ENCODE data around the gene PTPN7. TPM values are rescaled to one million over a fixed set of nuclear protein-coding genes. Genes with fewer than 3 reads are reported as not detected.

Gene PTPN7
- total RNA-seq = 8.5 TPM
- long read RNA-seq, partial matches to known transcripts = 2 of 13 reads
- long read RNA-seq, other reads (novel, unspliced or antisense) = 8 of 13 reads

- peak; percentile 74 for DNase-seq
- no peaks in the 10 kb centered on the region for H3K27me3 ChIP-seq (ENCODE audit: low read depth)
- H3K36me3 ChIP-seq = no peaks in the 10 kb centered on the region
- H3K9me3 ChIP-seq = no peaks in the 10 kb centered on the region
- H3K4me3 ChIP-seq = peak within 1 kb of the TSS; percentile 54
- intact Hi-C loops (cut with DNase I) = no loop called here
- peak within 1 kb of the TSS; percentile 76 for H3K27ac ChIP-seq
- peaks cover 25% of the 10 kb centered on the region for H3K4me1 ChIP-seq
- peak; percentile 63 to 74 for ATAC-seq
- peak; percentile 39 for TF ChIP-seq CTCF (IDR thresholded peaks at IDR 0.05)
These were observed at the start of gene PTPN7 for GRCh38 chr1:202160377-202160940. Gene PTPN7, minus strand, starts transcription at chr1:202160602. Its CDS starts 1,200 bp downstream, at chr1:202159402.

DNA sequence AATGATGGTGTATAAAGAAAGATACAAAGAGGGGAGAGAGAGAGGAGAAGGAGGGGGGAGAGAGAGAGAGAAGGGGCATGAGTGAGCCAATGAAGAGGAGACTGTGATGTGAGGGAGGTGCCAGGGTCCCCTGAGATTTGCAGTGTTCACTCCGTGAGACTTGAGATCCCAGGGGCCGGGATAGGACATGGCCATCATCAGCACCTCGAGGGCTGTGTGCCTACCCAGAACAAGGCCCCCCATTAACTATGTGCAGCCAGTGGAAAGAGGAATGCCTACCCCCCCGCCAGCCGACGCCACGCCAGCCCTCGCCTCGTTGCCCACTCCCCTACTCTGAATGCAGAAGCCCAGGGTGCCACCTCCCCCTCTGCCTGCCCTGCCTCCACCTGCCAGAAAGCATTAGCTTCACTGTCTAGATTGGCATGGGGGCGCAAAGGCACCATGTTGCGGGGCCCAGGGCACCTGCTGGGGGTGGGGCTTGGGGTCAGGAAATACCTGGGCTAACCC is 48.0 kb upstream of the PTPN7 start:
- no peak for TF ChIP-seq CTCF (IDR thresholded peaks at IDR 0.05)
- H3K27ac ChIP-seq = no peak overlapping the region
- H3K4me3 ChIP-seq = no peak overlapping the region
- intact Hi-C loops (cut with DNase I) = no loop called here
- H3K36me3 ChIP-seq = no peaks in the 10 kb centered on the region
- ATAC-seq = no peak
- peaks cover 13% of the 10 kb centered on the region for H3K27me3 ChIP-seq (ENCODE audit: low read depth)
- H3K4me1 ChIP-seq = no peaks in the 10 kb centered on the region
- no peak for DNase-seq
- H3K9me3 ChIP-seq = no peaks in the 10 kb centered on the region

DNA sequence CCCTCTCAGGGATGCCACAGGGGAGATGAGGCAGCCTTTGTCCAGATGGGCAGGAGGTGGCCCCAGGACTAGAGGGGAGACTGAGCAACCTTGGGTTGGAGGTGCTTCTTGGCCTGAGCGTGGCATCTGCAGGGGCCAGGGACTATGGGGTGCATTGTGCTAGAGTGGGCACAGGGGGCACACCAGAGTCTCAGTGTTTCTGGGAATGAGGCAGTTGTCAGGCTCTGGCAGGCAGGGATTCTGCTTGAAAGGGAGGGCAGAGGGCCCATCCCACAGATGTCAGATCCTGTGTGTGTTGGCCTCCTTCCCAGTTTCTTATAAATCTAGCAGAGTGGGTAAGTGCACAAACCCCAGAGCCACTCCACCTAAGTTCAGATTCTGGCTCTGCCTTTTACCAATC is 46.9 kb upstream of the PTPN7 start:
- no peak for ATAC-seq

DNA sequence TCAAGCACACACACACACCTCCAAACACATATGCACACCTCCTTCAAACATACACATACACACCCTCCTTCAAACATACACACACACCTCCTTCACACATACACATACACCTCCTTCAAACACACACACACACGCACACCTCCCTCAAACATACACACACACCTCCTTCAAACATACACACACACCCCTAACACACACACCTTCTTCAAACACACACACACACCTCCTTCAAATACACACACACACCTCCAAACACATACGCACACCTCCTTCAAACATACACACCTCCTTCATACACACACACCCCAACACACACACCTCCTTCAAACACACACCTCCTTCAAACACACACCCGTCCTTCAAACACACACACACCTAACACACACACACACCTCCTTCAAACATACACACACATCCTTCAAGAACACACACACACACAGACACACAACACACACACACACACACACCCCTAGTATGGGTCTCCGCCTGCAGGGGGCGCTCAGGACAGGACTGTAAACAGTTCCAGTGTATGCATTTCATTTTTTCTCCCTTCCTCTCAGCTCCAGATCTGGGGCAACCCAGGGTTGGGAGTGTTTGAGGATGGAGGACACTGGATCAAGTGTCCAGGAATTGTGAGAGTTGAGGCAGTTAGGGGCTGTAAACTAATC is 45.3 kb upstream of the PTPN7 start:
- H3K27ac ChIP-seq = no peak overlapping the region
- no peaks in the 10 kb centered on the region for H3K36me3 ChIP-seq
- intact Hi-C loops (cut with DNase I) = no loop called here
- ATAC-seq = peak in 1 of 2 donors; percentile 39
- H3K27me3 ChIP-seq (ENCODE audit: low read depth) = no peaks in the 10 kb centered on the region
- DNase-seq = no peak
- TF ChIP-seq CTCF (IDR thresholded peaks at IDR 0.05) = no peak
- H3K9me3 ChIP-seq = no peaks in the 10 kb centered on the region
- H3K4me3 ChIP-seq = no peak overlapping the region
- H3K4me1 ChIP-seq = no peaks in the 10 kb centered on the region

More for the DNA sequence above, 46.9 kb upstream of the PTPN7 start:
- no peaks in the 10 kb centered on the region for H3K4me1 ChIP-seq
- DNase-seq = no peak
- H3K27ac ChIP-seq = no peak overlapping the region
- no peaks in the 10 kb centered on the region for H3K36me3 ChIP-seq
- no peak for TF ChIP-seq CTCF (IDR thresholded peaks at IDR 0.05)
- no peaks in the 10 kb centered on the region for H3K9me3 ChIP-seq
- no peak overlapping the region for H3K4me3 ChIP-seq
- peaks cover 5% of the 10 kb centered on the region for H3K27me3 ChIP-seq (ENCODE audit: low read depth)
- intact Hi-C loops (cut with DNase I) = no loop called here

DNA sequence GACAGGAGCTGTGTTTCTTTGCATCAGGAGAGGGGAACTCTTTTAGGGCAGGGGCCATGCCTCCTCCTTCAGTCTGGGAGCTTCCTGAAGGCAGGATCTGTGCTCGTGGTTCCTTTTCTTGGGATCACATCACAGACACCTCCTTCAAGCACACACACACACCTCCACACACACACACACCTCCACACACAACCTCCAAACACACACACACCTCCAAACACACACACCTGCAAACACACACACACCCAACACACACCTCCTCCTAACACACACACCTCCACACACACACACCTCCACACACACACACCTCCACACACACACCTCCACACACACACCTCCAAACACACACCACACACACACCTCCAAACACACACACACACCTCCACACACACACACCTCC is 43.7 kb upstream of the PTPN7 start:
- intact Hi-C loops (cut with DNase I) = no loop called here
- H3K27ac ChIP-seq = no peak overlapping the region
- no peaks in the 10 kb centered on the region for H3K27me3 ChIP-seq (ENCODE audit: low read depth)
- H3K4me1 ChIP-seq = no peaks in the 10 kb centered on the region
- no peak overlapping the region for H3K4me3 ChIP-seq
- H3K36me3 ChIP-seq = no peaks in the 10 kb centered on the region
- no peak for DNase-seq
- TF ChIP-seq CTCF (IDR thresholded peaks at IDR 0.05) = no peak
- ATAC-seq = no peak
- H3K9me3 ChIP-seq = no peaks in the 10 kb centered on the region
